MM.1S (cell line): ENCODE measurements around the gene VPS52.

Experiments
- DNase-seq: peaks from one replicate; pipeline ENCODE4 v3.0.0-alpha.2; 2015
- H2AFZ ChIP-seq: fragments of 300-600 bp; sonication (generic); 2 replicates; pipeline ENCODE4 v1.6.0; 2016; ENCODE audit warnings: antibody characterized with exemption, low read length
- H3F3A ChIP-seq: fragments of 300-600 bp; sonication (generic); 2 replicates; pipeline ENCODE4 v1.6.1; 2016; ENCODE audit warnings: mild to moderate bottlenecking, antibody characterized with exemption, low read length, moderate library complexity, mixed read lengths; ENCODE audit not compliant: insufficient read depth
- H3K27ac ChIP-seq: fragments of 300-600 bp; sonication (generic); 2 replicates; pipeline ENCODE4 v1.5.1; 2016; ENCODE audit warnings: mild to moderate bottlenecking, low read length
- H3K27me3 ChIP-seq: fragments of 300-600 bp; sonication (generic); replicated peaks from 2 replicates; pipeline ENCODE4 v1.6.0; 2016; ENCODE audit warnings: low read length; ENCODE audit not compliant: insufficient read depth
- H3K36me3 ChIP-seq: fragments of 300-600 bp; sonication (generic); replicated peaks from 2 replicates; pipeline ENCODE4 v1.6.1; 2016; ENCODE audit warnings: mild to moderate bottlenecking, low read length, mixed read lengths; ENCODE audit not compliant: insufficient read depth
- H3K4me1 ChIP-seq: fragments of 300-600 bp; sonication (generic); 2 replicates; pipeline ENCODE4 v1.6.1; 2016; ENCODE audit warnings: low read length, mixed read lengths
- H3K4me2 ChIP-seq: fragments of 300-600 bp; sonication (generic); 2 replicates; pipeline ENCODE4 v1.6.0; 2016; ENCODE audit warnings: low read depth, low read length
- H3K4me3 ChIP-seq: fragments of 300-600 bp; sonication (generic); 2 replicates; pipeline ENCODE4 v1.5.1; 2016; ENCODE audit warnings: low read length, mixed read lengths
- H3K79me2 ChIP-seq: fragments of 300-600 bp; sonication (generic); 2 replicates; pipeline ENCODE4 v1.6.1; 2016; ENCODE audit warnings: mixed run types, low read length, mixed read lengths
- H3K9ac ChIP-seq: fragments of 300-600 bp; sonication (generic); 2 replicates; pipeline ENCODE4 v1.6.1; 2016; ENCODE audit warnings: low read length, mixed read lengths
- H3K9me2 ChIP-seq: fragments of 300-600 bp; sonication (generic); replicated peaks from 2 replicates; pipeline ENCODE4 v1.6.1; 2016; ENCODE audit warnings: mild to moderate bottlenecking, low read length, mixed read lengths; ENCODE audit not compliant: insufficient read depth
- H3K9me3 ChIP-seq: fragments of 300-600 bp; sonication (generic); replicated peaks from 2 replicates; pipeline ENCODE4 v1.6.1; 2016; ENCODE audit warnings: mild to moderate bottlenecking, low read length, mixed read lengths; ENCODE audit not compliant: insufficient read depth
- H4K20me1 ChIP-seq: fragments of 300-600 bp; sonication (generic); 2 replicates; pipeline ENCODE4 v1.6.1; 2016; ENCODE audit warnings: mild to moderate bottlenecking, low read length, moderate library complexity, mixed read lengths; ENCODE audit not compliant: insufficient read depth
- EZH2 ChIP-seq: fragments of 300-600 bp; sonication (generic); optimal IDR thresholded peaks from 2 replicates; pipeline ENCODE3; 2017; ENCODE audit warnings: low read depth, mild to moderate bottlenecking, antibody characterized with exemption, low read length, mixed read lengths
- EZH2phosphoT487 ChIP-seq: fragments of 300-600 bp; sonication (generic); IDR thresholded peaks from 2 replicates; pipeline ENCODE4 v1.6.1; 2018; ENCODE audit warnings: antibody characterized with exemption, low read length
- TF ChIP-seq, protein P1 (sequence below): fragments of 300-600 bp; sonication (generic); IDR thresholded peaks from 2 replicates; pipeline ENCODE4 v1.5.1; 2016; ENCODE audit warnings: antibody characterized with exemption, low read length, mixed read lengths

The VPS52 gene

DNA sequence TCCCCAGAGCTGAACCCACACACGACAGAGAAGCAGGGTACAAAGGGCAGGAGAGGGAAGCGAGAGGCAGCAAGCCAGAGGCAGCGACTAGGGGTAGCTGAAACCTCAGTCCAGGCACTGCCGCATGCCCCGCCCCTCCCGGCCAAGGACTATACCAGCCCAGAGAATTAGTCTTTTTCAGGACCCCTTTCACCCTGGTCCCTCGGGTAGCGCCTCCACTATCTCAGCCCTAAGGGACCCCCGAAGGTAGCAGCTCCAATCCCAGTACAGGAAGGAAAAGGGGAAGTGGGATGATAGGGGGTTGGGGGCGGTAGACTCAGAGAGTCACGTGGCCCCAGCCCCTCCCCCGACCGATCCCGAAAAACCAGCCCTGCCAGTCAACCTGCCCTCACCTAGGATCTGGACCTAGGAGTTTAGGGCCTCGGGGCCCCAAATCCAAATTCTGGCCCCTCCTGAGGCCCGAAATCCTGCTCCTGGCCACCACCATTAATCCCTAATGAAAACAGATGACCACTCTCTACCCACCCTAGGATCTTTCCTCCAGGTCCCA lies 25.8 kb upstream of the VPS52 start:
- Histone ChIP-seq H3K4me1 (peaks cover 7% of the 10 kb centered on the region), H3K9ac (peak overlapping the region; percentile 43; the same call in 1 of the 2 replicates), H3K4me3 (peak overlapping the region; percentile 18), H3K27ac (0 out of 2 replicates have a peak overlapping the region, but pooled peaks have one; percentile 7), H3K79me2 (peaks cover 14% of the 10 kb centered on the region; the same call in 1 of the 2 replicates), H3K9me3 (no peaks in the 10 kb centered on the region), H2AFZ (no peak overlapping the region; the same call in 1 of the 2 replicates), H3K9me2 (no peaks in the 10 kb centered on the region), H3K36me3 (no peaks in the 10 kb centered on the region), H3F3A (peaks cover 25% of the 10 kb centered on the region), H3K4me2 (peak overlapping the region; percentile 56), H4K20me1 (no peaks in the 10 kb centered on the region), H3K27me3 (no peaks in the 10 kb centered on the region)
- DNase-seq = no peak
- TF ChIP-seq, protein P1, sequence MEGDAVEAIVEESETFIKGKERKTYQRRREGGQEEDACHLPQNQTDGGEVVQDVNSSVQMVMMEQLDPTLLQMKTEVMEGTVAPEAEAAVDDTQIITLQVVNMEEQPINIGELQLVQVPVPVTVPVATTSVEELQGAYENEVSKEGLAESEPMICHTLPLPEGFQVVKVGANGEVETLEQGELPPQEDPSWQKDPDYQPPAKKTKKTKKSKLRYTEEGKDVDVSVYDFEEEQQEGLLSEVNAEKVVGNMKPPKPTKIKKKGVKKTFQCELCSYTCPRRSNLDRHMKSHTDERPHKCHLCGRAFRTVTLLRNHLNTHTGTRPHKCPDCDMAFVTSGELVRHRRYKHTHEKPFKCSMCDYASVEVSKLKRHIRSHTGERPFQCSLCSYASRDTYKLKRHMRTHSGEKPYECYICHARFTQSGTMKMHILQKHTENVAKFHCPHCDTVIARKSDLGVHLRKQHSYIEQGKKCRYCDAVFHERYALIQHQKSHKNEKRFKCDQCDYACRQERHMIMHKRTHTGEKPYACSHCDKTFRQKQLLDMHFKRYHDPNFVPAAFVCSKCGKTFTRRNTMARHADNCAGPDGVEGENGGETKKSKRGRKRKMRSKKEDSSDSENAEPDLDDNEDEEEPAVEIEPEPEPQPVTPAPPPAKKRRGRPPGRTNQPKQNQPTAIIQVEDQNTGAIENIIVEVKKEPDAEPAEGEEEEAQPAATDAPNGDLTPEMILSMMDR = no peak
- TF ChIP-seq EZH2phosphoT487 (no peak), EZH2 (no peak)

GRCh38 chr6:33296797-33297405 lies 25.2 kb upstream of the VPS52 start:
- Histone ChIP-seq H3K9ac (peak overlapping the region; percentile 43; the same call in 1 of the 2 replicates), H3K36me3 (no peaks in the 10 kb centered on the region), H3F3A (peaks cover 25% of the 10 kb centered on the region), H3K4me2 (peak overlapping the region; percentile 56; the same call in 1 of the 2 replicates), H4K20me1 (no peaks in the 10 kb centered on the region), H2AFZ (no peak overlapping the region), H3K4me3 (no peak overlapping the region), H3K4me1 (peaks cover 7% of the 10 kb centered on the region), H3K9me3 (no peaks in the 10 kb centered on the region), H3K27me3 (no peaks in the 10 kb centered on the region), H3K27ac (no peak overlapping the region), H3K79me2 (peaks cover 14% of the 10 kb centered on the region; the same call in 1 of the 2 replicates), H3K9me2 (no peaks in the 10 kb centered on the region)
- no peak for DNase-seq
- TF ChIP-seq EZH2phosphoT487 = no peak
- TF ChIP-seq, protein P1 = no peak

DNA sequence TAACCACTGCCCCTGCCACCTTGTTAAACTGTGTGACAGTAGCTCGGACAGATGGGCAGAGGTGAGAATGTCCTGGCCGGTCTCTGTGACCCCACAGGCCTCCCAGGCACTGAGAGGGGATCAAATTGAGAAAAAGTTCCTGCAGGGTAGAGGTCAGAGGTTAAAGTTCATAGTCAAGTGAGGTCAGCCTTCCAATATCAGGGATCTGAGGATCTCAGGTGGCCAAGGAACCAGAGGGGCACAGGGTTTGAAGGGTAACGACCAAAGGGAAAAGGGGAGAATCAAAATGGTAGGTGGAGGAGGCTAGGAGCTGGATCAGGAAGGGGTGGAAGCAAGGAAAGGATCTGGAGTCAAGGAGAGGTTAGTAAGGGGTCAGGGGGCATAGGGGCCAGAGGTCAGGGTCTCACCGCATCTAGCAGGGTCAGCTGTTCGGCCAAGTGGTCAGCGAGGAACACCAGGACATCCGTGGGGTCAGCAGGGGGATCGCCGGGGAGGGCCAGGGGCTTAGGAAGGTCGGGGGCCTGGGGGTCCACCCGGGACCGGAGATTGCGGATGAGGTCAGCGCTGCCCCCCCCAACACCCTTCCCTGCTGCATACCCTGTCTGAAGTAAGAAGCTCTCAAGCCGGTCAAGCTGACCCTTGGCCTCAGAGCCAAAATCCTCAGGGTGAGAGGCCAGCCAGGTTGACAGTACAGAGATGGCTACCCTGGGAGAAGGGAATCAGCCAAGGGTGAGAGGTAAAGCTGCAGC lies 24.1 kb upstream of the VPS52 start:
- peaks cover 25% of the 10 kb centered on the region for H3K79me2 ChIP-seq
- H3K27me3 ChIP-seq = no peaks in the 10 kb centered on the region
- TF ChIP-seq EZH2phosphoT487 = no peak
- TF ChIP-seq EZH2 = no peak
- TF ChIP-seq, protein P1 = no peak
- H3F3A ChIP-seq = peaks cover 23% of the 10 kb centered on the region
- H3K9me3 ChIP-seq = no peaks in the 10 kb centered on the region
- H3K4me1 ChIP-seq = peaks cover 9% of the 10 kb centered on the region
- no peaks in the 10 kb centered on the region for H3K36me3 ChIP-seq
- no peak overlapping the region for H3K9ac ChIP-seq
- H3K27ac ChIP-seq = no peak overlapping the region
- no peaks in the 10 kb centered on the region for H4K20me1 ChIP-seq
- no peaks in the 10 kb centered on the region for H3K9me2 ChIP-seq
- H3K4me2 ChIP-seq = no peak overlapping the region
- no peak for DNase-seq
- H2AFZ ChIP-seq = no peak overlapping the region
- no peak overlapping the region for H3K4me3 ChIP-seq
